Stimulated activated CD8-positive, alpha-beta memory T cell treated with anti-CD3 and anti-CD28 coated beads, Interleukin-12 subunit alpha, Interleukin-12 subunit beta, amount 100 ng/mL, for 1 hour (primary cell): ENCODE data around the gene HTR3C.

Source experiments
- DNase-seq: peaks from one replicate; pipeline ENCODE4 v3.0.0-alpha.2; 2020; ENCODE audit warnings: low read depth

HTR3C gene

DNA sequence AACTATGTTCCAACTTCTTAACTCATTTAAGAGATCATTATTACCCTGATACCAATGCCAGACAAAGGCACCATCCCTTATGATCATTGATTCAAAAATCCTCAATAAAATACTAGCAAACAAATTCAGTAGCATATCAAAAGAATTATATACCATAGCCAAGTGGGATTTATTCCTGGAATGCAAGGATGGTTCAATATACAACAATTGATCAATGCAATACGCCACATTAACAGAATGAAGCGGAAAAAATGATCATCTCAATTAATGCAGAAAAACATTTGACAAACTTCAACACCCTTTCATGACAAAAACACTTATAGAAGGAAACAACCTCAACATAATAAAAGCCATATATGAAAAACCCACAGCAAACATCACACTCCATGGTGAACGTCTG, 39.4 kb downstream of the HTR3C start:
- no peak for DNase-seq

DNA sequence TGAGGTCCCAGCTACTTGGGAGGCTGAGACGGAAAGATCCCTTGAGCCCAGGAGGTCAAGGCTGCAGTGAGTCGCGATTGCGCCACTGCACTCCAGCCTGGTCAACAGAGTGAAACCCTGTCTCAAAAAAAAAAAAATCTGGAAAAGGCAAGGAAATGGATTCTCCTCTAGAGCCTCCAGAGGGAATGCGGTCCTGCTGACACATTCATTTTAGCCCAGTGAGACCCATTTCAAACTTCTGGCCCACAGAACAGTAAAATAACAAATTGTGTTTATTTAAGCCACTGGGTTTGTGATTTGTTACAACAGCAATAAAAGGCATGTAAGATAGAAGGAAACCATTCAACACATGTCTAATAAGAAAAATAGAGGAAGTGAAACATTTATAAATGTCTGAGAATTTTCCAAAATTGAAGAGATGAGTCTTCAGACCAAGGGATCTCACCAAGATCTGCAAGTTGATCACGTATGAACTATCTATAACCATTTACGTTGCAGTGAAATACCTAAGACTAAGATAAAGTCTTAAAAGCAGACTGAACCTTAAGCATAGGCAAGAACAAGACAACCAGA, 44.0 kb downstream of the HTR3C start, which contains the start of gene HTR3E:
TSS of gene HTR3E (plus strand) at position 254 of the 573 bp plus-strand sequence. CDS start 466 bp downstream, outside the sequence.
- DNase-seq = no peak

DNA sequence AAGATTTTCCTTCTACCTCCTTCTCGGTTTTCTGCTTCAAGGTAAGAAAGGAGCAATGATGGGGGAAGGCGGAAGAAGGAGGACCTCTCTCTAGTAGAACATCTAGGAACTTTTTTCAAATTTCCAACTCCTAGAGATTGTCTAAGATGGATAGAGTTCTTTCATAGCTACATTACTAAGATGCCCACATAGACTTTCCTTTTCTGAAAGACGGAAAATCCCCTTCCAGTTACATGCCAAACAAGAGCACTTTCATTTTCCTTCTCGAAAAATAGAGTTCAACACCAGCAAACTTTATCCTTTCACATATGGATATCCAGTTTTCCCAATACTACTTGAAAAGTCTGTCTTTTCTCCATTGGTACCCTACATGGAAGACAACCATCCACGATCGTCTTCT, 44.7 kb downstream of the HTR3C start:
- no peak for DNase-seq

DNA sequence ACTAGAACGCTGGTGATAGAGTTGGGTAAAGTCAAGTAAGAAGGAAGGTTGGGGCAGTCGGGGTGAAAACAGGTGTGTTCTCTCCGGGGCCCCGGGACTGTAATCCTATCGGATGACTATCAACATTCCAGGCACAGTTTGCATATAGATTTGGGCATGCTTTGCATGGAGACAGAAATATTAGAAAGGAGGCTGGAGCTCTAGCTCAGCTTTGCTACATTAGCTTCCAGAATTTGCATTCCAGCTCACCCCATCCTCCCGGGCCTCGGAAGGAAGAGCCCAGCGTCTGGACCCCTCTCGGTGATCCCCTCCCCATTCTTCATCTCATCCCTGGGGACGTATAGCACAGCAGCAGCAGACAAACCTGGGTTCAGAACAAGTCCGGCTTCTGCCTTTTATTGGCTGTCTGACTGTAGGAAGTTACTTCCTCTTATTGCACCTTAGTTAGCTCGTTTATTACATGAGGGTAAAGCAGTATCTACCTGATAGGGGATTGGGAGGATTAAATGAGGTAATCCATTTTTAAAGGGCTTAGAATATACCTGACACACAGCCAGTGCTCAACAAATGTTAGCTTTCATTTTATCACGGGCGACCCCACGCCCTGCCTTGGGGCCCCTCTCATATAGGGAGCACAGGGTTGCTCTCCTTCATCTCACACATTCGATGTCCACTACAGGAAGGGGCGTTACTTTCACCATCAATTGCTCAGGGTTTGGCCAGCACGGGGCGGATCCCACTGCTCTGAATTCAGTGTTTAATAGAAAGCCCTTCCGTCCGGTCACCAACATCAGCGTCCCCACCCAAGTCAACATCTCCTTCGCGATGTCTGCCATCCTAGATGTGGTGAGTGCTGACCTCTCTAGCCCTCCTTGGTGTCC, 47.2 kb downstream of the HTR3C start:
- no peak for DNase-seq
